ENCODE data around the gene SOCS1. TPM values are rescaled to one million over a fixed set of nuclear protein-coding genes. Genes with fewer than 3 reads are reported as not detected.

Gene SOCS1
- total and polyA plus RNA-seq, 2 of the 8 experiments (the other 6 are each of a cell fraction or from before 2014, with no cell fraction given) = 21.0 to 48.9 TPM

DNA sequence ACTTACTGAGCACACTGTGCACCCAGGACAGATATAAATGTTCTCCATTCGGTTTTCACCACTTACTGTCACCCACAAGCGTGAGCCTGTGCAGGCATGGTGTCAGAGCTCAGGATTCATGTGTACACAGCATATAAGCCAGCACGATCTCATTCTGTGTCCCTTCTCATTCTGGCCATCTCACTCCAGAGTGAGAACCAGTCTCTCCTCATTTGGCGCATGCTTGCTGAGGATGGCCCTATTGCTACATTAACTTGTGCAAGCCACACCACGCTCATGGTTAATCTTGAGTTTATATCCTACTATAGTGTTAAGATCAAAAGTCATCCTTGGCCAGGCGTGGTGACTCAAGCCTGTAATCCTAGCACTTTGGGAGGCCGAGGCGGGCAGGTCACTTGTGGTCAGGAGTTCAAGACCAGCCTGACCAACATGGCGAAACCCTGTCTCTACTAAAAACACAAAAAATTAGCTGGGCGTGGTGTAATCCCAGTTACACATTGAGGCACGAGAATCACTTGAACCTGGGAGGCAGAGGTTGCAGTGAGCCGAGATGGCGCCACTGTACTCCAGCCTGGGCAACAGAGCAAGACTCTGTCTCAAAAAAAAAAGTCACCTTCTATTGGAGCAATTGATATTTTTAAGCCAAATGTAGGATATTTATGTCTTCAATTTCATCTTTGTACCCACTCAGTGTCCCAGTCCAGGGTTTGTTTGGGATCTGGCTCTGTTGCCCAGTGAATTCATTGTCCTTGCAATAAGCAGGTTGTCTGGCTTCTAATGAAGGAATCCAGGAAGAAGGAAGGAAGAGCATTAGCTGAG is 20.9 kb downstream of the SOCS1 start:
- Histone ChIP-seq H2BK120ac (replicated peaks; ENCODE audit: low read depth, low read length) (no peak overlapping the region), H2AFZ (ENCODE audit: low read length) (no peak overlapping the region), H3K27ac (ENCODE audit: low read depth, low read length) (no peak overlapping the region), H2BK15ac (ENCODE audit: low read length) (0 out of 2 replicates have a peak overlapping the region, but pooled peaks have one; percentile 72), H3K9me3 (ENCODE audit: insufficient read depth in 2 of 2, low read depth in 1 of 2, low read length in 1 of 2) (0 out of 4 replicates have a peak, but pooled peaks cover 0 to 3% of the 10 kb centered on the region in 2 experiments), H2AK5ac (ENCODE audit: low read depth, low read length) (0 out of 2 replicates have a peak overlapping the region, but pooled peaks have one; percentile 86), H2BK5ac (ENCODE audit: low read depth, low read length) (no peak overlapping the region), H4K91ac (replicated peaks; ENCODE audit: insufficient read length, low read length) (no peak overlapping the region), H2BK12ac (ENCODE audit: low read depth, low read length) (peak overlapping the region; percentile 60; the same call in 1 of the 2 replicates), H3K79me1 (ENCODE audit: low read depth, low read length) (no peaks in the 10 kb centered on the region), H3K18ac (ENCODE audit: extremely low read depth, low read length) (no peak overlapping the region), H3K79me2 (ENCODE audit: control insufficient read depth in 1 of 2, insufficient read depth in 2 of 2, low read length in 2 of 2) (no peaks in the 10 kb centered on the region), H3K4me2 (ENCODE audit: insufficient read depth in 1 of 2, low read depth in 2 of 2, low read length in 2 of 2) (no peak overlapping the region), H3K9ac (replicated peaks in 1 of 4; ENCODE audit: extremely low read depth in 1 of 4, low read depth in 3 of 4, low read length in 3 of 4) (no peak overlapping the region), H3K23ac (ENCODE audit: insufficient read length) (no peak overlapping the region), H3K4me1 (replicated peaks in 1 of 4; ENCODE audit: control insufficient read depth in 3 of 4, insufficient read depth in 4 of 4, low read length in 3 of 4) (peaks cover 0 to 4% (median 1%) of the 10 kb centered on the region in 4 experiments; a peak in 3 of 7 replicates), H3K36me3 (ENCODE audit: control insufficient read depth in 2 of 4, insufficient read depth in 4 of 4, low read length in 3 of 4) (no peaks in the 10 kb centered on the region), H4K5ac (ENCODE audit: insufficient read length, low read depth, low read length) (no peak overlapping the region), H3K4me3 (ENCODE audit: extremely low read depth in 1 of 4, insufficient read depth in 2 of 4, low read depth in 3 of 4, low read length in 4 of 4) (no peak overlapping the region), H3K14ac (ENCODE audit: insufficient read length) (no peak overlapping the region), H4K8ac (ENCODE audit: extremely low read depth, insufficient read depth, low read length) (no peak overlapping the region), H3K56ac (replicated peaks; ENCODE audit: insufficient read length, low read depth, low read length) (no peak overlapping the region), H3K27me3 (replicated peaks in 1 of 4; ENCODE audit: control insufficient read depth in 3 of 4, extremely low read depth in 1 of 4, insufficient read depth in 3 of 4, low read length in 3 of 4) (no peaks in the 10 kb centered on the region), H3K23me2 (ENCODE audit: low read depth, low read length) (no peaks in the 10 kb centered on the region), H2BK20ac (ENCODE audit: low read length) (peak overlapping the region; percentile 61; the same call in 1 of the 2 replicates), H4K20me1 (replicated peaks in 1 of 2; ENCODE audit: control insufficient read depth in 1 of 2, insufficient read depth in 2 of 2, low read length in 2 of 2) (no peaks in the 10 kb centered on the region), H3K4ac (replicated peaks; ENCODE audit: insufficient read length, low read depth, low read length) (peak overlapping the region; percentile 5)
- FAIRE-seq (no peak), DNase-seq (ENCODE audit: low read depth in 1 of 2, low spot score in 2 of 2) (no peak)
- TF ChIP-seq BRCA1 (IDR thresholded peaks at IDR 0.05; ENCODE audit: low read depth, low read length) = no peak
- TF ChIP-seq SRF (IDR thresholded peaks at IDR 0.05; ENCODE audit: low read depth, low read length) = no peak
- no peak for TF ChIP-seq TBP (IDR thresholded peaks at IDR 0.05; ENCODE audit: low read depth, low read length)
- TF ChIP-seq TAF1 (IDR thresholded peaks at IDR 0.05; ENCODE audit: low read depth, low read length) = no peak
- TF ChIP-seq POLR2A (IDR thresholded peaks at IDR 0.05; ENCODE audit: control extremely low read depth in 1 of 2, low read depth in 2 of 2, low read length in 2 of 2) = no peak
- no peak for TF ChIP-seq POLR2AphosphoS5 (IDR thresholded peaks at IDR 0.05; ENCODE audit: low read depth, low read length)
- TF ChIP-seq, protein P1, sequence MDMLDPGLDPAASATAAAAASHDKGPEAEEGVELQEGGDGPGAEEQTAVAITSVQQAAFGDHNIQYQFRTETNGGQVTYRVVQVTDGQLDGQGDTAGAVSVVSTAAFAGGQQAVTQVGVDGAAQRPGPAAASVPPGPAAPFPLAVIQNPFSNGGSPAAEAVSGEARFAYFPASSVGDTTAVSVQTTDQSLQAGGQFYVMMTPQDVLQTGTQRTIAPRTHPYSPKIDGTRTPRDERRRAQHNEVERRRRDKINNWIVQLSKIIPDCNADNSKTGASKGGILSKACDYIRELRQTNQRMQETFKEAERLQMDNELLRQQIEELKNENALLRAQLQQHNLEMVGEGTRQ (IDR thresholded peaks at IDR 0.05; ENCODE audit: low read length) = no peak
- no peak for TF ChIP-seq RXRA (IDR thresholded peaks at IDR 0.05; ENCODE audit: insufficient read depth, low read depth, low read length)
- no peak for TF ChIP-seq PHF8 (conservative IDR thresholded peaks at IDR 0.05; ENCODE audit: low read depth, low read length)
- no peak for TF ChIP-seq MAFK (IDR thresholded peaks at IDR 0.05; ENCODE audit: low read depth, low read length)
- no peak for TF ChIP-seq CREB1 (IDR thresholded peaks at IDR 0.05)
- POLR2A ChIA-PET (ENCODE audit: partially characterized antibody) = interaction anchor here (0.9 to 3.6 kb wide), 2 partner anchors 14 to 20 kb away, joined by 4 to 15 read pairs; partner anchors contain the start of gene SOCS1
- WGBS, 2 experiments (ENCODE audit: extremely low coverage in 1 of 2, insufficient coverage in 1 of 2, insufficient read length in 1 of 2, insufficient replicate concordance in 2 of 2, low coverage in 1 of 2, low lambda C conversion rate in 2 of 2, missing lambda C conversion rate in 1 of 2) = 88% methylated on average over 13 of the region's 13 CpGs; no CpG with 5 or more reads in 1 of the 2 experiments
- CTCF ChIA-PET (ENCODE audit: partially characterized antibody) = interaction anchor here (0.9 to 1.4 kb wide), 3 partner anchors 121 to 152 kb away, joined by 3 read pairs; no protein-coding TSS in a partner anchor

Data from H1 (cell line).